GM12872 (cell line): ENCODE data around the gene MRPL28.
A peak's percentile ranks its signal among the peaks of the same experiment; 100 is the strongest.

Source experiments
- CTCF ChIP-seq: IDR thresholded peaks from 3 replicates; pipeline ENCODE4 v1.5.1; 2011; ENCODE audit warnings: low read depth, mild to moderate bottlenecking, low read length, moderate library complexity; ENCODE audit not compliant: insufficient read depth

The MRPL28 gene

GRCh38 chr16:361872-362701, 8.3 kb downstream of the MRPL28 start:
- TF ChIP-seq CTCF, result peak; percentile 94

GRCh38 chr16:361341-361871, 8.9 kb downstream of the MRPL28 start:
- TF ChIP-seq CTCF, result no peak

GRCh38 chr16:360698-361336, 9.5 kb downstream of the MRPL28 start:
- no peak for TF ChIP-seq CTCF

- TF ChIP-seq CTCF, result no peak
Observed at GRCh38 chr16:359871-360697, 10.3 kb downstream of the MRPL28 start.

GRCh38 chr16:359067-359763, 11.1 kb downstream of the MRPL28 start:
- no peak for TF ChIP-seq CTCF

DNA sequence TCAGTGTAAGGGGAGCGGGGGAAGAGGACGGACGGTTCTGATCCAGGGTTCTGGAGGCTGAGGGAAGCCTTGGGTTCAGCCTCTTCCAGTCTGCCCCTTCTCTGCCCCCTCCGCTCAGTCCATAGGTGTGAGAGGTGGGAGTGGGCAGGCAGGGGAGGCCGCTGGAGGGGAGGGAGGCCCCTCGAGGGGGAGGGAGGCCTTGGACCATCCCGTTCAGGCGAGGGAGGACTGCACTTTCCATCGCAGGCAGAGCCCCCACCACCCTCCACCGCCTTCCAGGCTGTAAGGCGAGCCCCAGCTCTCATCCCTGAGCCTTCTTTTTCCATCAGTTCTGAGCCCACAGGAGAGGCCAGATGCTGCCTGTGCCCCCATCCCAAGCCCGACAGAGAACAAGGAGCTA, 13.6 kb downstream of the MRPL28 start:
- no peak for TF ChIP-seq CTCF

- TF ChIP-seq CTCF, result no peak
Observed at GRCh38 chr16:354971-355461, 15.3 kb downstream of the MRPL28 start.
